HCT116 (cell line): ENCODE data around the gene GNB5. TPM values are rescaled to one million over a fixed set of nuclear protein-coding genes. Genes with fewer than 3 reads are reported as not detected.

ENCODE experiments used
- ATAC-seq: fragments of 200-7000 bp; cut with Tn5 transposase; 2 replicates; pipeline ENCODE4 v1.9.1; 2020; ENCODE audit warnings: mild to moderate bottlenecking, moderate library complexity
- BruUV-seq: library from RNA; stranded (reverse); fragments of 400-500 nt; replicated peaks from 2 replicates; lab custom pipeline; 2021; lab: Mats Ljungman, UMichigan
- CTCF ChIA-PET: fragments of 300-600 bp; sonication (Branson Sonifier 250); formaldehyde crosslinking; loops from one replicate; lab custom pipeline; 2021; ENCODE audit warnings: antibody characterized with exemption; lab: Charles Lee
- POLR2A ChIA-PET: fragments of 300-600, 350-600 bp; sonication (Branson Sonifier 250); formaldehyde crosslinking; loops from one replicate; lab custom pipeline; 2021; ENCODE audit warnings: antibody characterized with exemption; lab: Charles Lee
- RAD21 ChIA-PET, 2 experiments: fragments of 300-600 bp; sonication (Branson Sonifier 250); formaldehyde crosslinking; loops; one replicate each; lab custom pipeline; 2023; ENCODE audit warnings: low total read pairs in 2 of 2; ENCODE audit not compliant: uncharacterized antibody in 2 of 2, unreplicated experiment in 2 of 2, low non-redundant PET in 1 of 2; lab: Charles Lee
- DNase-seq: peaks from one replicate; pipeline ENCODE4 v3.0.0-alpha.2; 2010; ENCODE audit warnings: low read depth, low spot score
- H2AFZ ChIP-seq: fragments of 200-600 bp; shearing (Covaris generic), sonication (generic); 2 replicates; pipeline ENCODE4 v1.6.1; 2017; ENCODE audit warnings: low read depth, mixed run types, mixed read lengths, antibody characterized with exemption, low read length; ENCODE audit not compliant: poor library complexity, severe bottlenecking
- H3K27ac ChIP-seq: 2 replicates; pipeline ENCODE4 v1.5.1; 2012; ENCODE audit warnings: low read depth, low read length
- H3K27me3 ChIP-seq: fragments of 200-600 bp; sonication (generic); 2 replicates; pipeline ENCODE4 v1.6.1; 2016; ENCODE audit warnings: mixed run types, low read length, mixed read lengths; ENCODE audit not compliant: insufficient read depth
- H3K36me3 ChIP-seq, 2 experiments: fragments of 200-500 bp in 1 of 2; fragments of 200-600 bp in 1 of 2; sonication (Bioruptor generic) in 1 of 2; sonication (generic) in 1 of 2; 2 replicates each; pipeline versions ENCODE4 v1.5.1 to v1.6.1; 2014 to 2016; ENCODE audit warnings: low read length in 2 of 2, inconsistent platforms in 1 of 2, mixed read lengths in 1 of 2, mixed run types in 1 of 2; ENCODE audit not compliant: insufficient read depth in 2 of 2, control insufficient read depth in 1 of 2
- H3K4me1 ChIP-seq, 2 experiments: fragments of 200-600 bp in 1 of 2; sonication (generic) in 1 of 2; 2 replicates each; pipeline versions ENCODE4 v1.5.1 to v1.6.1; 2012 to 2017; ENCODE audit warnings: low read length in 2 of 2, inconsistent platforms in 1 of 2, mild to moderate bottlenecking in 1 of 2, mixed read lengths in 1 of 2, mixed run types in 1 of 2, moderate library complexity in 1 of 2; ENCODE audit not compliant: insufficient read depth in 2 of 2, control insufficient read depth in 1 of 2
- H3K4me2 ChIP-seq: fragments of 200-600 bp; sonication (generic); 2 replicates; pipeline ENCODE4 v1.6.1; 2017; ENCODE audit warnings: mixed run types, low read length, mixed read lengths
- H3K4me3 ChIP-seq, 2 experiments: fragments of 200-600 bp in 1 of 2; sonication (generic) in 1 of 2; replicated peaks in 1 of 2; 2 replicates each; pipeline ENCODE4 v1.5.1; 2011 to 2016; ENCODE audit warnings: low read length in 2 of 2, control low read depth in 1 of 2, low read depth in 1 of 2, mild to moderate bottlenecking in 1 of 2, mixed read lengths in 1 of 2, mixed run types in 1 of 2
- H3K79me2 ChIP-seq: fragments of 200-600 bp; sonication (generic); 2 replicates; pipeline ENCODE4 v1.6.1; 2017; ENCODE audit warnings: mild to moderate bottlenecking, mixed run types, low read length, moderate library complexity, mixed read lengths; ENCODE audit not compliant: insufficient read depth
- H3K9ac ChIP-seq: fragments of 200-600 bp; sonication (generic); 2 replicates; pipeline ENCODE4 v1.6.1; 2016; ENCODE audit warnings: low read length, mixed read lengths
- H3K9me2 ChIP-seq: fragments of 200-600 bp; sonication (generic), shearing (Covaris generic); 2 replicates; pipeline ENCODE4 v1.6.1; 2017; ENCODE audit warnings: mixed run types, mild to moderate bottlenecking, moderate library complexity; ENCODE audit not compliant: insufficient read depth
- H3K9me3 ChIP-seq, 2 experiments: fragments of 200-500 bp in 1 of 2; fragments of 200-600 bp in 1 of 2; sonication (Bioruptor generic) in 1 of 2; sonication (generic) in 1 of 2; 2 replicates each; pipeline ENCODE4 v1.6.1; 2014 to 2017; ENCODE audit warnings: low read length in 2 of 2, mixed read lengths in 2 of 2, inconsistent platforms in 1 of 2, low read depth in 1 of 2, mild to moderate bottlenecking in 1 of 2, mixed run types in 1 of 2, moderate library complexity in 1 of 2; ENCODE audit not compliant: control insufficient read depth in 1 of 2, insufficient read depth in 1 of 2
- H4K20me1 ChIP-seq: fragments of 200-600 bp; sonication (generic), shearing (Covaris generic); 2 replicates; pipeline ENCODE4 v1.6.1; 2017; ENCODE audit warnings: mixed run types, mild to moderate bottlenecking, moderate library complexity; ENCODE audit not compliant: insufficient read depth
- CEBPB ChIP-seq: IDR thresholded peaks from 2 replicates; pipeline ENCODE4 v1.6.1; 2012; ENCODE audit warnings: low read depth
- EGR1 ChIP-seq: IDR thresholded peaks from 2 replicates; pipeline ENCODE4 v1.6.1; 2012; ENCODE audit warnings: low read depth
- ELF1 ChIP-seq: IDR thresholded peaks from 2 replicates; pipeline ENCODE4 v1.6.1; 2012; ENCODE audit warnings: low read depth, borderline replicate concordance
- EZH2 ChIP-seq: fragments of 200-600 bp; sonication (generic); IDR thresholded peaks from 2 replicates; pipeline ENCODE4 v1.6.1; 2017; ENCODE audit warnings: antibody characterized with exemption, mixed run types
- FOSL1 ChIP-seq: IDR thresholded peaks from 2 replicates; pipeline ENCODE4 v1.6.1; 2012; ENCODE audit warnings: low read depth
- JUND ChIP-seq: IDR thresholded peaks from 2 replicates; pipeline ENCODE4 v1.6.1; 2012
- MAX ChIP-seq: IDR thresholded peaks from 2 replicates; pipeline ENCODE4 v1.6.1; 2012
- POLR2A ChIP-seq: IDR thresholded peaks from 2 replicates; pipeline ENCODE4 v1.7.0; 2011; ENCODE audit warnings: borderline replicate concordance; ENCODE audit not compliant: insufficient read depth, insufficient read length; ENCODE audit errors: extremely low read depth
- POLR2AphosphoS5 ChIP-seq: IDR thresholded peaks from 2 replicates; pipeline ENCODE4 v1.6.1; 2011; ENCODE audit warnings: mild to moderate bottlenecking, low read depth, low read length, moderate library complexity
- RAD21 ChIP-seq: IDR thresholded peaks from 2 replicates; pipeline ENCODE4 v1.6.1; 2012; ENCODE audit warnings: low read depth, mild to moderate bottlenecking
- REST ChIP-seq: IDR thresholded peaks from 2 replicates; pipeline ENCODE4 v1.6.1; 2012; ENCODE audit warnings: low read depth
- SIN3A ChIP-seq: IDR thresholded peaks from 2 replicates; pipeline ENCODE4 v1.6.1; 2012; ENCODE audit warnings: low read depth
- SP1 ChIP-seq: IDR thresholded peaks from 2 replicates; pipeline ENCODE4 v1.6.1; 2012; ENCODE audit warnings: low read depth
- SRF ChIP-seq: IDR thresholded peaks from 2 replicates; pipeline ENCODE4 v1.6.1; 2012; ENCODE audit warnings: low read depth
- TCF7L2 ChIP-seq: IDR thresholded peaks from 2 replicates; pipeline ENCODE4 v1.7.0; 2011; ENCODE audit warnings: borderline replicate concordance, inconsistent platforms; ENCODE audit not compliant: insufficient read depth, insufficient read length; ENCODE audit errors: extremely low read depth
- YY1 ChIP-seq: IDR thresholded peaks from 2 replicates; pipeline ENCODE4 v1.6.1; 2011; ENCODE audit warnings: low read length, low read depth, moderate library complexity, mild to moderate bottlenecking; ENCODE audit not compliant: insufficient replicate concordance; ENCODE audit errors: extremely low read depth
- ZFX ChIP-seq: fragments of 450-650 bp; IDR thresholded peaks from 2 replicates; pipeline ENCODE4 v1.6.1; 2017
- ZNF274 ChIP-seq: fragments of 200-500 bp; sonication (Bioruptor generic); IDR thresholded peaks from 2 replicates; pipeline ENCODE4 v1.6.1; 2014; ENCODE audit warnings: mild to moderate bottlenecking, low read depth, low read length, inconsistent platforms
- intact Hi-C: fragments of 100-400 bp; cut with micrococcal nuclease; formaldehyde crosslinking; loops from 2 replicates; pipeline ENCODE4 v1.10.0; 2022
- total RNA-seq: library from RNA; stranded (reverse); gene quantifications from one replicate; pipeline ENCODE4 v1.2.1, GENCODE V29; 2021; ENCODE audit not compliant: unreplicated experiment
- TF ChIP-seq, protein P1 (sequence below), 3 experiments: fragments of 200-600 bp in 1 of 3; sonication (generic) in 1 of 3; IDR thresholded peaks in 2 of 3; conservative IDR thresholded peaks in 1 of 3; 2 replicates each; pipeline ENCODE4 v1.5.1; 2012 to 2017; ENCODE audit warnings: low read depth in 2 of 3, low read length in 2 of 3, antibody characterized with exemption in 1 of 3, borderline replicate concordance in 1 of 3, control low read depth in 1 of 3, mild to moderate bottlenecking in 1 of 3, mixed read lengths in 1 of 3, mixed run types in 1 of 3, moderate library complexity in 1 of 3; ENCODE audit not compliant: insufficient read depth in 1 of 3
- TF ChIP-seq, protein P2 (sequence below): IDR thresholded peaks from 2 replicates; pipeline ENCODE4 v1.6.1; 2011; ENCODE audit warnings: mild to moderate bottlenecking, low read length, moderate library complexity; ENCODE audit not compliant: insufficient replicate concordance; ENCODE audit errors: extremely low read depth

GNB5 gene
- total RNA-seq, 1 experiment from 2014 or later: 27.6 TPM

DNA sequence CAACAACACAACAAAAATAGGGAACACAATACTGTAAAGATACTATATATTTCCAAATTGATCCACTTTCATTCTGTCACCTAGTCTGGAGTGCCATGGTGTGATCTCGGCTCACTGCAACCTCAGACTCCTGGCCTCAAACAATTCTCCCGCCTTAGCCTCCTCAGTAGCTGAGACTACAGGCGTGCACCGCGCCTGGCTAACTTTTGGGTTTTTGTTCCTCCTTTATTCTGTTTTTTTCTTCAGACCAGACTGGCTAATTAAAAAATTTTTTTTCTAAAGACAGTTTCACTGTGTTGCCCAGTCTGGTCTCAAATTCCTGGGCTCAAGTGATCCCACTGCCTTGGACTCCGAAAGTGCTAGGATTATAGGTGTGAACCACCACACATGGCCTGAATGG is 84.0 kb downstream of the GNB5 start:
- H3K9ac ChIP-seq: no peak overlapping the region
- H2AFZ ChIP-seq: no peak overlapping the region
- DNase-seq (no peak), ATAC-seq (no peak)
- ChIA-PET POLR2A (no interaction called here), RAD21 (no interaction called here), CTCF (no interaction called here)
- TF ChIP-seq FOSL1 (no peak), YY1 (no peak), CEBPB (no peak), POLR2AphosphoS5 (no peak), POLR2A (no peak), MAX (no peak), ZNF274 (no peak), RAD21 (no peak), ELF1 (no peak), EGR1 (no peak), REST (no peak), SRF (no peak), EZH2 (no peak), ZFX (no peak), SP1 (no peak), SIN3A (no peak), JUND (no peak), TCF7L2 (no peak)
- TF ChIP-seq, protein P1, sequence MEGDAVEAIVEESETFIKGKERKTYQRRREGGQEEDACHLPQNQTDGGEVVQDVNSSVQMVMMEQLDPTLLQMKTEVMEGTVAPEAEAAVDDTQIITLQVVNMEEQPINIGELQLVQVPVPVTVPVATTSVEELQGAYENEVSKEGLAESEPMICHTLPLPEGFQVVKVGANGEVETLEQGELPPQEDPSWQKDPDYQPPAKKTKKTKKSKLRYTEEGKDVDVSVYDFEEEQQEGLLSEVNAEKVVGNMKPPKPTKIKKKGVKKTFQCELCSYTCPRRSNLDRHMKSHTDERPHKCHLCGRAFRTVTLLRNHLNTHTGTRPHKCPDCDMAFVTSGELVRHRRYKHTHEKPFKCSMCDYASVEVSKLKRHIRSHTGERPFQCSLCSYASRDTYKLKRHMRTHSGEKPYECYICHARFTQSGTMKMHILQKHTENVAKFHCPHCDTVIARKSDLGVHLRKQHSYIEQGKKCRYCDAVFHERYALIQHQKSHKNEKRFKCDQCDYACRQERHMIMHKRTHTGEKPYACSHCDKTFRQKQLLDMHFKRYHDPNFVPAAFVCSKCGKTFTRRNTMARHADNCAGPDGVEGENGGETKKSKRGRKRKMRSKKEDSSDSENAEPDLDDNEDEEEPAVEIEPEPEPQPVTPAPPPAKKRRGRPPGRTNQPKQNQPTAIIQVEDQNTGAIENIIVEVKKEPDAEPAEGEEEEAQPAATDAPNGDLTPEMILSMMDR (IDR thresholded peaks at IDR 0.05 in 2 of 3, conservative IDR thresholded peaks at IDR 0.05 in 1 of 3; ENCODE audit: borderline replicate concordance in 1 of 3, insufficient read depth in 1 of 3, low read depth in 2 of 3, low read length in 2 of 3): no peak
- TF ChIP-seq, protein P2, sequence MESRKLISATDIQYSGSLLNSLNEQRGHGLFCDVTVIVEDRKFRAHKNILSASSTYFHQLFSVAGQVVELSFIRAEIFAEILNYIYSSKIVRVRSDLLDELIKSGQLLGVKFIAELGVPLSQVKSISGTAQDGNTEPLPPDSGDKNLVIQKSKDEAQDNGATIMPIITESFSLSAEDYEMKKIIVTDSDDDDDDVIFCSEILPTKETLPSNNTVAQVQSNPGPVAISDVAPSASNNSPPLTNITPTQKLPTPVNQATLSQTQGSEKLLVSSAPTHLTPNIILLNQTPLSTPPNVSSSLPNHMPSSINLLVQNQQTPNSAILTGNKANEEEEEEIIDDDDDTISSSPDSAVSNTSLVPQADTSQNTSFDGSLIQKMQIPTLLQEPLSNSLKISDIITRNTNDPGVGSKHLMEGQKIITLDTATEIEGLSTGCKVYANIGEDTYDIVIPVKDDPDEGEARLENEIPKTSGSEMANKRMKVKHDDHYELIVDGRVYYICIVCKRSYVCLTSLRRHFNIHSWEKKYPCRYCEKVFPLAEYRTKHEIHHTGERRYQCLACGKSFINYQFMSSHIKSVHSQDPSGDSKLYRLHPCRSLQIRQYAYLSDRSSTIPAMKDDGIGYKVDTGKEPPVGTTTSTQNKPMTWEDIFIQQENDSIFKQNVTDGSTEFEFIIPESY: no peak
- H3K27me3 ChIP-seq: no peaks in the 10 kb centered on the region
- no peaks in the 10 kb centered on the region for H3K36me3 ChIP-seq
- no peaks in the 10 kb centered on the region for H3K9me2 ChIP-seq
- no TSS peak for BruUV-seq
- H3K4me1 ChIP-seq: peaks cover 8 to 15% of the 10 kb centered on the region in 2 experiments
- H3K9me3 ChIP-seq: no peaks in the 10 kb centered on the region
- no peak overlapping the region for H3K27ac ChIP-seq
- H4K20me1 ChIP-seq: no peaks in the 10 kb centered on the region
- H3K4me2 ChIP-seq: no peak overlapping the region
- no peak overlapping the region for H3K4me3 ChIP-seq
- intact Hi-C loops: no loop called here
- H3K79me2 ChIP-seq: no peaks in the 10 kb centered on the region
